ENCODE data around the gene AUTS2.

Gene AUTS2

DNA sequence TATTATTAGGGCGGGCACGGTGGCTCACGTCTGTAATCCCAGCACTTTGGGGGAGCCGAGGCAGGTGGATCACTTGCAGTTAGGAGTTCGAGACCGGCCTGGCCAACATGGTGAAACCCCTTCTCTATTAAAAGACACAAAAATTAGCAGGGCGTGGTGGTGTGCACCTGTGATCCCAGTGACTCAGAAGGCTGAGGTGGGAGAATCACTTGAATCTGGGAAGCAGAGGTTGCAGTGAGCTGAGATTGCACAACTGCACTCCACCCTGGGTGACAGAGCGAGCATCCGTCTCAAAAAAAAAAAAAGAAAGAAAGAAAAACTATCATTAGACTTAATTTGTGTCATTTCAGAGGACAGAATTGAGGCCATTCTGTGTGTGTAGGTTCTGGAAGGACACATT lies 780.9 kb downstream of the AUTS2 start:
- Histone ChIP-seq H3K79me2 (ENCODE audit: insufficient read depth, low read length) (no peaks in the 10 kb centered on the region), H4K20me1 (ENCODE audit: insufficient read depth, low read length, poor library complexity, severe bottlenecking) (no peaks in the 10 kb centered on the region), H3F3A (ENCODE audit: low read depth) (no peaks in the 10 kb centered on the region), H3K4me3 (ENCODE audit: low read length, poor library complexity, severe bottlenecking) (no peak overlapping the region), H3K9me2 (replicated peaks; ENCODE audit: low read depth, low read length) (no peaks in the 10 kb centered on the region), H3K4me1 (ENCODE audit: insufficient read depth, low read length, poor library complexity, severe bottlenecking) (no peaks in the 10 kb centered on the region), H3K4me2 (ENCODE audit: low read depth, low read length, poor library complexity, severe bottlenecking) (no peak overlapping the region), H3K27me3 (ENCODE audit: insufficient read depth, low read length, poor library complexity, severe bottlenecking) (no peaks in the 10 kb centered on the region), H3K9me3 (ENCODE audit: insufficient read depth, low read depth, low read length) (no peaks in the 10 kb centered on the region), H3K36me3 (ENCODE audit: insufficient read depth, low read length) (no peaks in the 10 kb centered on the region), H2AFZ (ENCODE audit: low read length) (no peak overlapping the region), H3K9ac (ENCODE audit: low read depth, low read length, poor library complexity, severe bottlenecking) (no peak overlapping the region)
- no peak for TF ChIP-seq EZH2phosphoT487 (IDR thresholded peaks at IDR 0.05; ENCODE audit: borderline replicate concordance)
- TF ChIP-seq, protein P1, sequence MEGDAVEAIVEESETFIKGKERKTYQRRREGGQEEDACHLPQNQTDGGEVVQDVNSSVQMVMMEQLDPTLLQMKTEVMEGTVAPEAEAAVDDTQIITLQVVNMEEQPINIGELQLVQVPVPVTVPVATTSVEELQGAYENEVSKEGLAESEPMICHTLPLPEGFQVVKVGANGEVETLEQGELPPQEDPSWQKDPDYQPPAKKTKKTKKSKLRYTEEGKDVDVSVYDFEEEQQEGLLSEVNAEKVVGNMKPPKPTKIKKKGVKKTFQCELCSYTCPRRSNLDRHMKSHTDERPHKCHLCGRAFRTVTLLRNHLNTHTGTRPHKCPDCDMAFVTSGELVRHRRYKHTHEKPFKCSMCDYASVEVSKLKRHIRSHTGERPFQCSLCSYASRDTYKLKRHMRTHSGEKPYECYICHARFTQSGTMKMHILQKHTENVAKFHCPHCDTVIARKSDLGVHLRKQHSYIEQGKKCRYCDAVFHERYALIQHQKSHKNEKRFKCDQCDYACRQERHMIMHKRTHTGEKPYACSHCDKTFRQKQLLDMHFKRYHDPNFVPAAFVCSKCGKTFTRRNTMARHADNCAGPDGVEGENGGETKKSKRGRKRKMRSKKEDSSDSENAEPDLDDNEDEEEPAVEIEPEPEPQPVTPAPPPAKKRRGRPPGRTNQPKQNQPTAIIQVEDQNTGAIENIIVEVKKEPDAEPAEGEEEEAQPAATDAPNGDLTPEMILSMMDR (conservative IDR thresholded peaks at IDR 0.05; ENCODE audit: low read length): no peak

DNA sequence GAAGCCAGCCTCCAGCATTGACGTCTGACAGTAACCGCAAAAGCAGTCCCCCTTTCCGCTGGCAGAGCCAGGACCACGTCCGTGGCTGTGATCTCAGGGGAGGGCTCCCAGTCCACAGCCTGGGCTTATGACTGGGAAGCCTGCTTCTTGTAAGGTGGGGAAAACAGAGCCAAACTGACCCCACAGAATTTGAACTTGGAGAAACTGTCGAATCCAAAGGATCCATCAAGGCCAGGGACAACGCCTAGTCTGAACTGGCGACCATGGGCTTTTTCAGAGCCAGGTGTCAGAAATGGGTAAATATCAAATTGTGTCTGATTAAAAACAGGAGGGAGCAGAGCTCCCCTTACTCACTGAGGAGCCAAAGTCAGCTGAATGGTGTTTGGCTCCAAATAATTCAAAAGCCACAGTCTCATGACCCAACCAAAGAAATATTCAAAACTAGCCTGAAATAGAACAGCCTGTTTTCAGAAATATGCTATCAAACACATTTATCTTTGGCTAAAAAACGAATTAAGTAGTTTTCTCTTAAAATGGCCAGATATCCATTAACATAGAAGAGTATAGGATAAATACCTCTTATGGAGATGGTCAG lies 782.2 kb downstream of the AUTS2 start:
- Histone ChIP-seq H3F3A (ENCODE audit: low read depth) (no peaks in the 10 kb centered on the region), H3K36me3 (ENCODE audit: insufficient read depth, low read length) (no peaks in the 10 kb centered on the region), H3K4me1 (ENCODE audit: insufficient read depth, low read length, poor library complexity, severe bottlenecking) (no peaks in the 10 kb centered on the region), H3K27me3 (ENCODE audit: insufficient read depth, low read length, poor library complexity, severe bottlenecking) (no peaks in the 10 kb centered on the region), H3K79me2 (ENCODE audit: insufficient read depth, low read length) (no peaks in the 10 kb centered on the region), H2AFZ (ENCODE audit: low read length) (no peak overlapping the region), H3K4me3 (ENCODE audit: low read length, poor library complexity, severe bottlenecking) (no peak overlapping the region), H3K4me2 (ENCODE audit: low read depth, low read length, poor library complexity, severe bottlenecking) (no peak overlapping the region), H3K9me2 (replicated peaks; ENCODE audit: low read depth, low read length) (no peaks in the 10 kb centered on the region), H3K9ac (ENCODE audit: low read depth, low read length, poor library complexity, severe bottlenecking) (no peak overlapping the region), H3K9me3 (ENCODE audit: insufficient read depth, low read depth, low read length) (no peaks in the 10 kb centered on the region), H4K20me1 (ENCODE audit: insufficient read depth, low read length, poor library complexity, severe bottlenecking) (no peaks in the 10 kb centered on the region)
- TF ChIP-seq EZH2phosphoT487 (IDR thresholded peaks at IDR 0.05; ENCODE audit: borderline replicate concordance): no peak
- TF ChIP-seq, protein P1 (conservative IDR thresholded peaks at IDR 0.05; ENCODE audit: low read length): no peak

DNA sequence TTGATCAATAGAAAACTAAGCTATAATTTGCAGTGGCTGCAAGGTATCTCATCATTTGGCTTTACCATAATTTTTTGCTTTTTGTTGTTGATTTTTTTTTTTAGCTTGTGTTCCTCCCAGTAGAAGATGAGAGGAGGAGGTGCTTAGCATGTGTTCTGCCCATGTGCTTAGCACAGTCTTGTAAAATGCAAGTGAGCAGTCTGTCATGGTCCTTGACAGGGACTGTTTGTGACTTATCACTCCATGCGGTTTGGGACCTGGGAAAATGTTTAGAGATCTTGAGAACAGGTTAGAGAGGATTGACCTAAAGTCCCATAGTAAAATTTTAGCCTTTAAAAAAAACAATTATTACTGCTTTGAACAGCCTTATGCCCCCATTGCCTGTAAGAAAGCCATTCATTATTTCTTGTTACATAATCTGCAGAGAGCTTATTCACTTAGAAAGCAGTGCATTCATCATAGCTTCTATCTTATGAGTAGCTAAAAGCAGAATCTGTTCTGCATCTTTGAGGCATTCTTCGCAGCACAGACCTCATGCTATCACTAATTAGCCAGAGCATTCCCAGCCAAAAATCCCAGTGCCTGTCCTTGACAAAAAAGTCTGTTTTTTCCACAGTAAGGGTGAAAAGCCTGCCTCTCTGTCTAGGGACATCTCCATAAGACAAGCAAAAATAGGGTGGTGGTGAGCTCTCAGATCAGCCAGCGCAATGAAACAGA lies 784.9 kb downstream of the AUTS2 start:
- H3K9me3 ChIP-seq (ENCODE audit: insufficient read depth, low read depth, low read length): no peaks in the 10 kb centered on the region
- no peaks in the 10 kb centered on the region for H3K4me1 ChIP-seq (ENCODE audit: insufficient read depth, low read length, poor library complexity, severe bottlenecking)
- H3K4me3 ChIP-seq (ENCODE audit: low read length, poor library complexity, severe bottlenecking): no peak overlapping the region
- H3K4me2 ChIP-seq (ENCODE audit: low read depth, low read length, poor library complexity, severe bottlenecking): no peak overlapping the region
- H3K36me3 ChIP-seq (ENCODE audit: insufficient read depth, low read length): no peaks in the 10 kb centered on the region
- H3K79me2 ChIP-seq (ENCODE audit: insufficient read depth, low read length): no peaks in the 10 kb centered on the region
- no peak overlapping the region for H3K9ac ChIP-seq (ENCODE audit: low read depth, low read length, poor library complexity, severe bottlenecking)
- TF ChIP-seq, protein P1 (conservative IDR thresholded peaks at IDR 0.05; ENCODE audit: low read length): no peak
- no peak for TF ChIP-seq EZH2phosphoT487 (IDR thresholded peaks at IDR 0.05; ENCODE audit: borderline replicate concordance)
- no peaks in the 10 kb centered on the region for H3K9me2 ChIP-seq (replicated peaks; ENCODE audit: low read depth, low read length)
- no peak overlapping the region for H2AFZ ChIP-seq (ENCODE audit: low read length)
- no peaks in the 10 kb centered on the region for H4K20me1 ChIP-seq (ENCODE audit: insufficient read depth, low read length, poor library complexity, severe bottlenecking)
- H3F3A ChIP-seq (ENCODE audit: low read depth): no peaks in the 10 kb centered on the region
- H3K27me3 ChIP-seq (ENCODE audit: insufficient read depth, low read length, poor library complexity, severe bottlenecking): no peaks in the 10 kb centered on the region
